Immature natural killer cell (primary cell): ENCODE results near the gene STX12. TPM values are rescaled to one million over a fixed set of nuclear protein-coding genes. Genes with fewer than 3 reads are reported as not detected.
"Not testable (repeated sequence)": the region's sequence is repeated elsewhere in the genome, so short reads cannot be mapped to it uniquely, and the experiment has no call there.

Experiments
- DNase-seq, 3 donors: peaks; one replicate each; pipeline ENCODE4 v3.0.0; 2022; ENCODE audit warnings: mixed read lengths in 1 of 3
- H3K27ac Mint-ChIP-seq, 6 donors: one replicate each; pipeline ENCODE4 v1.8.0; 2020; ENCODE audit warnings: mixed read lengths in 6 of 6, mild to moderate bottlenecking in 5 of 6, inconsistent platforms in 4 of 6, moderate library complexity in 3 of 6
- H3K27me3 Mint-ChIP-seq, 3 donors: one replicate each; pipeline ENCODE4 v1.8.0; 2020 to 2021; ENCODE audit warnings: low read depth in 3 of 3, mild to moderate bottlenecking in 3 of 3, mixed read lengths in 3 of 3, moderate library complexity in 3 of 3, inconsistent platforms in 1 of 3
- H3K36me3 Mint-ChIP-seq, 3 donors: one replicate each; pipeline ENCODE4 v1.8.0; 2020; ENCODE audit warnings: mixed read lengths in 3 of 3, inconsistent platforms in 2 of 3, mild to moderate bottlenecking in 2 of 3
- H3K4me1 Mint-ChIP-seq, 2 donors: one replicate each; pipeline ENCODE4 v1.8.0; 2020; ENCODE audit warnings: inconsistent platforms in 2 of 2, mild to moderate bottlenecking in 2 of 2, mixed read lengths in 2 of 2, moderate library complexity in 1 of 2
- H3K4me3 Mint-ChIP-seq, 5 donors: one replicate each; pipeline ENCODE4 v1.8.0; 2020; ENCODE audit warnings: mild to moderate bottlenecking in 5 of 5, mixed read lengths in 5 of 5, inconsistent platforms in 3 of 5, moderate library complexity in 3 of 5
- H3K9me3 Mint-ChIP-seq, 6 donors: one replicate each; pipeline ENCODE4 v1.8.0; 2020; ENCODE audit warnings: mild to moderate bottlenecking in 6 of 6, mixed read lengths in 6 of 6, inconsistent platforms in 4 of 6, moderate library complexity in 3 of 6
- polyA plus RNA-seq, 3 donors: library from polyadenylated mRNA; unstranded; fragments of 300-500 nt; fragmentation: Illumina TruSeq; gene quantifications; one replicate each; pipeline ENCODE4 v1.2.3, GENCODE V29; 2021

Gene STX12
- polyA plus RNA-seq, 3 donors from 2014 or later: 7.9 to 12.9 (median 12.4) TPM

DNA sequence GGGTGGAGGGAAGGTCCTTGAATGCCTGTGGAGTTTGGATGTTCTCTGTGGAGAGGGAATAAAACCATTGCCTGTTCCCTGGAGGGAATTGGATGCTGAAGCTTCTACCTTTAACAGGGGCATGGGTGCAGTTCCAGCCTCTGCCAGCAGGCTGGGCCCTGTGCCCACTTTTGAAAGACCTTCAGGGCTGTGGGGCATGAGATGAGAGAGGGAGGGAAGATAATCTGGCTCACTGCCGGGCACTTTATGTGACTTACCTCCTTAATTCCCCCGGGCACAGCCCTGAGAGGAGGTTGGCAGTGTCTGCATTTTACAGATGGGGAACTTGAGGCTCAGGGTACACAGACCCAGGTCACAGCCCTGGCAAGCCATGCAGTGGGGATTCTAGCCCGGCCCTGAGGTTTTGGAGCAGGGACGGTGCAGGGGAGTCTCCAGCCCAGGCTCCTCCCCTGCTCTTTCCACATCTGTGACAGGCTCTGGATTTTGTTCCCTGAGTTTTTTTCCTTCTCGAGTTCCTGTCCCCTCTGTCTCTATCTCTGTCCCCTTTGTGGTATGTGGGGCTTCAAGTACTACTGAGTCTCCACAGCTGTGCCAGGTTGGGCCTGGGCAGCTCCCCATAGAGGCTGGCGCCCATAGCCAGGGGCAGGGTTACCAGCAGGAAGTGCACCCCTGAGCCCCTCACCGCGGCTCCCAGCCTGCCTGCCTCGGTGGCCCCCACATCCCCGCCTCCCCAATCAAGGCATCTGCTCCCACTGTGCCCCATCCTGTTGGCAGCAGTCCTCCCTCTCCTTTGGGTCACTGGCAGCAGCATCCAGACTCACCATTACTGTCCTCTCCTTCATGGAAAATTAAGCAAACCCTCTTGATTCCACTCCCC, 85.3 kb downstream of the STX12 start:
- H3K36me3 Mint-ChIP-seq: no peaks in the 10 kb centered on the region
- H3K9me3 Mint-ChIP-seq: no peaks in the 10 kb centered on the region
- H3K27me3 Mint-ChIP-seq: peaks cover 2 to 8% (median 3%) of the 10 kb centered on the region in 3 donors
- peak overlapping the region in 1 of 5 donors; percentile 27 for H3K4me3 Mint-ChIP-seq
- DNase-seq: peak; percentile 74 to 83 (median 76)
- peaks cover 8 to 14% of the 10 kb centered on the region in 2 donors for H3K4me1 Mint-ChIP-seq
- peak overlapping the region in 4 of 6 donors; percentile 29 to 83 (median 72) for H3K27ac Mint-ChIP-seq

DNA sequence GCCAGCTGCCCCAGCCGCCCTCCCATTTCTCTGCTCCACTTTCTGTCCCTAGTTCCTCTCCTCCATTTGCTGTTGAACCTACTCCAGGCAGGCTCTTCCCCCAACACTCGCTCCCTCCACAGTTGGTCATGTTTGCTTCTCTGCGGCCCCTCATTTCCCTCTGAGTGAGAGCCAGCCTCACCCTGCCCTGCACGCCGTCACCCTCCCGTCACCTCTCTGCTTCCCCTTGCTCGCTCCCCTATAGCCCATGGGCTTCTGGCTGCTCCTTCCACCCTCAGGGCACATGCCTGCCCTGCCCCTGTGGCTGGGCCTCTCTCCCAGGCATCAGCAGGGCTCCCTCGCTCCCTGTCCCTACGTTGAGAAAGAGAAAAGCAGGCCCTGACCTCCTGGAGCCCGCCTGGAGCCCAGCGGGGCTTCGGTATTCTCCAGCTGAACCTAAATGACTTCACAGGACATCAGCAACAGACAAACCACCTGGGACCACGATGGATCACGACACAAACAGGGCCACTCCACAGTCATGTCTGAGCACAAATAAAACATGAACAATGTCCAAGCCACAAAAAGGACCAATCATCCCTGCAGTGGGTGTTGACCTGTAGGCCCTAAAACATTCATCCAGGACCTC, 86.0 kb downstream of the STX12 start:
- Mint-ChIP-seq H3K9me3 (no peaks in the 10 kb centered on the region), H3K36me3 (no peaks in the 10 kb centered on the region), H3K27ac (peak overlapping the region in 3 of 6 donors; percentile 18 to 36 (median 30))

GRCh38 chr1:27861436-27861835, 88.4 kb downstream of the STX12 start:
- no peak for DNase-seq
- Mint-ChIP-seq H3K36me3 (no peaks in the 10 kb centered on the region), H3K4me1 (peaks cover 13 to 23% of the 10 kb centered on the region in 2 donors), H3K27ac (no peak overlapping the region), H3K27me3 (peaks cover 2 to 8% (median 3%) of the 10 kb centered on the region in 3 donors), H3K4me3 (no peak overlapping the region), H3K9me3 (no peaks in the 10 kb centered on the region)

More for the DNA sequence above, 86.0 kb downstream of the STX12 start:
- Mint-ChIP-seq H3K27me3 (peaks cover 2 to 8% (median 3%) of the 10 kb centered on the region in 3 donors), H3K4me3 (no peak overlapping the region), H3K4me1 (peaks cover 11 to 19% of the 10 kb centered on the region in 2 donors)
- DNase-seq: no peak

GRCh38 chr1:27862004-27862403, 89.0 kb downstream of the STX12 start:
- Mint-ChIP-seq H3K9me3 (no peaks in the 10 kb centered on the region), H3K27me3 (peaks cover 2 to 9% (median 3%) of the 10 kb centered on the region in 3 donors), H3K4me1 (peaks cover 14 to 25% of the 10 kb centered on the region in 2 donors), H3K27ac (peak overlapping the region in 1 of 6 donors; percentile 59), H3K4me3 (no peak overlapping the region), H3K36me3 (no peaks in the 10 kb centered on the region)
- no peak for DNase-seq

DNA sequence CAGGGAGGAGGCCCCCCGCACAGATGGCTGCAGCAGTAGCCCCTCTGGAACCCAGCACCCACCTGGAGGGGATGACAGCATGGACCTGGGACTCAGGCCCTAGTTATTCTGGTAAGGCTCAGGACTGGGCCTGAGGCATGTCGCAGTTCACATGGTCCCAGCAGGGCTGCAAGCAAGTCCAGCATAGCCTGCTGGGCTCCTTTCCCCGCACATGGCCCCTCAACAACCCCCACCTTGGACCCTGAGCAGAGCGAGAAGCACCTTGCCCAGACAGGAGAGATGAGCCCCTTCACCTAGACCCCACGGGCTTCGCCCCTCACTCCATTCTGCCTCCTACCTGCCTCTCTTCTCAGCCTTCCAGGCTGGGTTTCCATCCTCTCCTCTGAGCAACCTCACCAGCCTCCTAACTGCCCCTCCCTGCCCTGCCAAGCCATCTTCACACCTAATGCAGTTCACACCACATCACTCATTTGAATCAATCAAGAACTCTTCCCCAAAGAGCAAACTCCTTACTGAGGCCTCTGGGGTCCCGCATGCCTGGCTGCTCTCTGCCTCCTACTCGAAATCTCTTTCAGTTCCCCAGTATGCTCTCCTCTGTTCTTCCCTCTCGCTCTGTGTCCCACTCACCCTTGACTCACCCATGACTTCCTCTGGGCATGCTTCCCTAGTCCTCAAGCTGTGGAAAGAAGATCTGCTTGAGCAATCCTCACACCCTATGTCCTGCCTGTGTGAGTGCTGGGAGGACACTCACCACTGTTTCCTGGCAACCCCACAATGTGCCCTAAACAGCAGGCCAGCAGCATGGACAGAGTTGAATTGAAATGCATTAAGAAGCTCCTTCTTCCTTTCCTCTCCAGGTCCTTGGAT, 89.9 kb downstream of the STX12 start:
- Mint-ChIP-seq H3K4me1 (peaks cover 18 to 27% of the 10 kb centered on the region in 2 donors), H3K9me3 (no peaks in the 10 kb centered on the region), H3K4me3 (no peak overlapping the region), H3K36me3 (no peaks in the 10 kb centered on the region), H3K27ac (peak overlapping the region; percentile 4 to 85 (median 20)), H3K27me3 (peaks cover 2 to 6% (median 3%) of the 10 kb centered on the region in 3 donors)
- no peak for DNase-seq

DNA sequence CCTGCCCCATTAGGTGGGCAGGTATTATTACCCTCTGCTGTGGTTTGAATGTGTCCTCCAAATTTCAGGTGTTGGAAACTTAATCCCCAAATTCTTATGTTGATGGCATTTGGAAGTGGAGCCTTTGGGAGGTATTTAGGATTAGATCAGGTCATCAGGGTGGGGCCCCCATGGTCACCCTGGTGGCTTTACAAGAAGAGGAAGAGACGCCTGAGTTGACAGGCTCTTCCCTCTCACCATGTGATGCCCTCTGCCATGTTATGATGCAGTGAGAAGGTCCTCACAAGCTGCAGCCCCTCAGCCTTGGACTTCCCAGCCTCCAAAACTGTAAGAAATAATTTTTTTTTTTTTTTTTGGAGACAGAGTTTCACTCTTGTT, 90.5 kb downstream of the STX12 start:
- Mint-ChIP-seq H3K27ac (peak overlapping the region in 3 of 6 donors; percentile 17 to 85 (median 52)), H3K4me1 (peaks cover 20 to 28% of the 10 kb centered on the region in 2 donors), H3K36me3 (no peaks in the 10 kb centered on the region), H3K27me3 (peaks cover 2 to 3% (median 3%) of the 10 kb centered on the region in 3 donors), H3K4me3 (no peak overlapping the region), H3K9me3 (no peaks in the 10 kb centered on the region)
- DNase-seq: no peak

DNA sequence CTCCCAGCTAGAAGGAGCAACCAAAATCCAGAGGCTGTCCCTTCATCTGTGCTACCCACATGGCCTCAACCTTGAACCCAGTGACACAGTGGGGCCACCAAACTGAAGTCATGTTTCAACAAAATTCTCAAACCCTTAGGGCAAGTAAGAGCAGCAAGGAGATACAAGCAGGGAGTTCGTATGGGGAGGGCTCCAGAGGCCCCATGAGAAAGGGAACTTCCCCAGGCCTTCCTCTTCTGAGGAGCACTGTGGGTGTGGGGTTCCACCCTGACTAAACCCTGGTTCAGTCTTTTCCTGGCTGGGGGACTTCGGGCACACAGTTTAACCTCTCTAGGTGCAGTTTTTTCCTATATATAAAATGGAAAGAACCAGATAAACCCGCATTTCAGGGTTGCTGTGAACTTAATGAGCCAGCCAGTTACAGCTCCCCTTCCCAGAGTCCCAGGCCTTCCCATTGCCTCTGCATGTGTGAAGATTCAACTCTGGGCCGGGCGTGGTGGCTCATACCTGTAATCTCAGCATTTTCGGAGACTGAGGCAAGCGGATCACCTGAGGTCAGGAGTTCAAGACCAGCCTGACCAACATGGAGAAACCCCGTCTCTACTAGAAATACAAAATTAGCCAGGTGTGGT, 91.4 kb downstream of the STX12 start:
- peaks cover 27 to 36% of the 10 kb centered on the region in 2 donors for H3K4me1 Mint-ChIP-seq
- peak overlapping the region in 2 of 6 donors; percentile 69 to 71 for H3K27ac Mint-ChIP-seq
- H3K9me3 Mint-ChIP-seq: no peaks in the 10 kb centered on the region
- no peak overlapping the region for H3K4me3 Mint-ChIP-seq
- peaks cover 6 to 9% (median 8%) of the 10 kb centered on the region in 3 donors for H3K27me3 Mint-ChIP-seq
- DNase-seq: no peak
- H3K36me3 Mint-ChIP-seq: no peaks in the 10 kb centered on the region

GRCh38 chr1:27865821-27866220, 92.8 kb downstream of the STX12 start:
- no peak for DNase-seq
- H3K4me1 Mint-ChIP-seq: peaks cover 33 to 43% of the 10 kb centered on the region in 2 donors
- H3K27ac Mint-ChIP-seq: peak overlapping the region in 1 of 6 donors; percentile 57
- no peak overlapping the region for H3K4me3 Mint-ChIP-seq
- H3K36me3 Mint-ChIP-seq: no peaks in the 10 kb centered on the region
- H3K27me3 Mint-ChIP-seq: peaks cover 6 to 10% (median 7%) of the 10 kb centered on the region in 3 donors
- no peaks in the 10 kb centered on the region for H3K9me3 Mint-ChIP-seq

- peaks cover 0 to 2% (median 0%) of the 10 kb centered on the region in 6 donors for H3K9me3 Mint-ChIP-seq
- peaks cover 40 to 42% of the 10 kb centered on the region in 2 donors for H3K4me1 Mint-ChIP-seq
- peak overlapping the region; percentile 94 to 99 (median 97) for H3K27ac Mint-ChIP-seq
- DNase-seq: peak in 1 of 3 donors; percentile 30
- H3K4me3 Mint-ChIP-seq: peak overlapping the region; percentile 80 to 89 (median 87)
- H3K36me3 Mint-ChIP-seq: peaks cover 0 to 4% (median 0%) of the 10 kb centered on the region in 3 donors
- H3K27me3 Mint-ChIP-seq: peaks cover 9 to 14% (median 11%) of the 10 kb centered on the region in 3 donors
Measured at GRCh38 chr1:27868556-27868931, 95.5 kb downstream of the STX12 start.

DNA sequence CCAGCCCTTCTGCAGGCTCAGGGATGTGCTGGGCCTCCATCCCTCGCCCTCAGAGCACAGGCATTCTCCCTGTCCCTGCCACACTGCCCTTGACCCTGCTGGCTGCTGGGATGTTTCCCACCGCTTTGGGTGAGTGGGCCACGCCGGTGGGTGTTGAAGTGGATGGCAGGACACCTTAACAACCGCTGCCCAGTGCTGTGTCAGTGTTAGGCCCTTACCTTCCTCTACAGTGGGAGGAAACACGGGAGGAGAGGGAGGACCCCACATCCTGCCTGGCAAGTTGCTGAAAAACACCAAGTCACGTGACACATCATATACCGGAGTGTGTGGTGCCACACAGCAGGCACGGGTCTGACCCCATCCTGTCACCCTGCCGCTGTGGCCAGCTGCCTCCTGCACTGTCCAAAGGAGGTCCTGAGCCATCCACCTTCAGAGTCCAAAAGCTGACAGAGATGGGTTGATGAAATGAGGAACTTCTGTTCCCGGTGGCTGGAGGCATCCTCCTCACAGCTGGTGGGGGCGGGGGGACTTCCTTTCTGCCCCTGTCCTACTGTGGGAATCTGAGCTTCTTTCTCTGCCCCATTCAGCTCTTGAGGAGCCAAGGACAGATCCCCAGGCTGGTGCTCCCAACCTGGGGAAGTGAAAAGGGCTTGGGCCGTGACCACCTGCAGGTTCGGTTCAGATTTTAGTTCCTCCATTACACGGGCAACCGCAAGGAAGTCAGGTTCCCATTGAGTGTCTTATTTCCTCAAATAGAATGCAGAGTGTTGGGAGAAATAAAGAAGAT, 96.1 kb downstream of the STX12 start:
- DNase-seq: peak; percentile 84 to 86 (median 84)
- H3K9me3 Mint-ChIP-seq: peaks cover 0 to 2% (median 0%) of the 10 kb centered on the region in 6 donors
- H3K27me3 Mint-ChIP-seq: peaks cover 9 to 19% (median 11%) of the 10 kb centered on the region in 3 donors
- H3K4me3 Mint-ChIP-seq: peak overlapping the region; percentile 80 to 89 (median 87)
- peak overlapping the region; percentile 94 to 99 (median 97) for H3K27ac Mint-ChIP-seq
- peaks cover 0 to 4% (median 0%) of the 10 kb centered on the region in 3 donors for H3K36me3 Mint-ChIP-seq
- H3K4me1 Mint-ChIP-seq: peaks cover 41 to 44% of the 10 kb centered on the region in 2 donors

- Mint-ChIP-seq H3K4me3 (peak overlapping the region; percentile 80 to 89 (median 87)), H3K9me3 (peaks cover 0 to 2% (median 0%) of the 10 kb centered on the region in 6 donors), H3K27me3 (peaks cover 9 to 19% (median 12%) of the 10 kb centered on the region in 3 donors), H3K36me3 (peaks cover 0 to 4% (median 0%) of the 10 kb centered on the region in 3 donors), H3K4me1 (peaks cover 39 to 47% of the 10 kb centered on the region in 2 donors), H3K27ac (peak overlapping the region; percentile 94 to 99 (median 97))
- no peak for DNase-seq
Measured at GRCh38 chr1:27869719-27870085, 96.7 kb downstream of the STX12 start.

- Mint-ChIP-seq H3K4me3 (peak overlapping the region in 2 of 5 donors; percentile 4 to 77), H3K27me3 (peaks cover 11 to 24% (median 16%) of the 10 kb centered on the region in 3 donors), H3K4me1 (peaks cover 49 to 58% of the 10 kb centered on the region in 2 donors), H3K27ac (peak overlapping the region in 2 of 6 donors; percentile 32 to 40)
- not testable (repeated sequence) for DNase-seq, H3K36me3 Mint-ChIP-seq, H3K9me3 Mint-ChIP-seq
Measured at GRCh38 chr1:27871076-27871475, 98.1 kb downstream of the STX12 start.
